ENCODE data around the gene TLE1.

- TF ChIP-seq CTCF (IDR thresholded peaks at IDR 0.05; ENCODE audit: poor library complexity) = no peak
- no peak for TF ChIP-seq EZH2 (IDR thresholded peaks at IDR 0.05; ENCODE audit: borderline replicate concordance)
- no peak for TF ChIP-seq EZH2phosphoT487 (IDR thresholded peaks at IDR 0.05; ENCODE audit: low read depth, severe bottlenecking, unreplicated experiment)
Observed at GRCh38 chr9:81604306-81605169, 84.8 kb downstream of the TLE1 start.

Measured in hepatocyte (in vitro differentiated cells).